Small intestine (tissue), 7 donors: Measurements from ENCODE around the gene ACOT7. TPM values are rescaled to one million over a fixed set of nuclear protein-coding genes. Genes with fewer than 3 reads are reported as not detected.

Experiments
- DNase-seq, 2 donors: peaks; one replicate each; pipeline versions ENCODE4 v3.0.0 to v3.0.0-alpha.2; 2013
- FAIRE-seq: peaks from 2 replicates; lab custom pipeline; 2012; peaks lifted over from hg19 to GRCh38; lab: Jason Lieb, UNC
- H3K27ac ChIP-seq, 3 donors: one replicate each; pipeline ENCODE4 v1.5.1; 2013; ENCODE audit warnings: low read length in 2 of 3, mild to moderate bottlenecking in 2 of 3, control low read depth in 1 of 3, inconsistent platforms in 1 of 3, low read depth in 1 of 3, moderate library complexity in 1 of 3
- H3K27me3 ChIP-seq, 3 donors: one replicate each; pipeline ENCODE4 v1.6.1; 2013; ENCODE audit warnings: low read length in 3 of 3, inconsistent platforms in 1 of 3; ENCODE audit not compliant: control insufficient read depth in 3 of 3, insufficient read depth in 3 of 3
- H3K36me3 ChIP-seq, 3 donors: one replicate each; pipeline ENCODE4 v1.6.1; 2013; ENCODE audit warnings: low read length in 3 of 3, inconsistent platforms in 1 of 3, low read depth in 1 of 3, mild to moderate bottlenecking in 1 of 3, moderate library complexity in 1 of 3; ENCODE audit not compliant: control insufficient read depth in 3 of 3, insufficient read depth in 2 of 3
- H3K4me1 ChIP-seq, 3 donors: one replicate each; pipeline ENCODE4 v1.6.1; 2013; ENCODE audit warnings: low read length in 2 of 3, inconsistent platforms in 1 of 3, low read depth in 1 of 3, mild to moderate bottlenecking in 1 of 3, moderate library complexity in 1 of 3; ENCODE audit not compliant: control insufficient read depth in 3 of 3, insufficient read depth in 2 of 3
- H3K4me3 ChIP-seq, 3 donors: one replicate each; pipeline ENCODE4 v1.5.1; 2013; ENCODE audit warnings: low read length in 3 of 3, control low read depth in 1 of 3, inconsistent platforms in 1 of 3, low read depth in 1 of 3, mild to moderate bottlenecking in 1 of 3, moderate library complexity in 1 of 3
- H3K9me3 ChIP-seq, 2 donors: one replicate each; pipeline ENCODE4 v1.6.1; 2013; ENCODE audit warnings: low read depth in 1 of 2, low read length in 1 of 2; ENCODE audit not compliant: control insufficient read depth in 2 of 2, insufficient read depth in 1 of 2
- WGBS, 3 donors: extraction: QIAGEN DNeasy Blood & Tissue Kit; methylation state at CpG; one replicate each; pipeline ENCODE4 v1.1.7; 2013; 5-methylcytosine and 5-hydroxymethylcytosine counted together
- polyA plus RNA-seq, 4 donors: library from polyadenylated mRNA; stranded (reverse) in 3 of 4; unstranded in 1 of 4; fragments of 200-250 nt in 3 of 4; fragments of 120-200 nt in 1 of 4; gene quantifications; one replicate each; pipeline versions ENCODE4 v1.2.1 to v1.2.3, GENCODE V29; 2013
- donor health status: healthy with polysubstance abuse.
- donor health status: control.
- donor health status: control.
- donor health status: Bipolar disorder and iron deficiency.
- donor health status: healthy.

The ACOT7 gene
- polyA plus RNA-seq, 4 donors: 20.3 to 93.8 (median 73.7) TPM

DNA sequence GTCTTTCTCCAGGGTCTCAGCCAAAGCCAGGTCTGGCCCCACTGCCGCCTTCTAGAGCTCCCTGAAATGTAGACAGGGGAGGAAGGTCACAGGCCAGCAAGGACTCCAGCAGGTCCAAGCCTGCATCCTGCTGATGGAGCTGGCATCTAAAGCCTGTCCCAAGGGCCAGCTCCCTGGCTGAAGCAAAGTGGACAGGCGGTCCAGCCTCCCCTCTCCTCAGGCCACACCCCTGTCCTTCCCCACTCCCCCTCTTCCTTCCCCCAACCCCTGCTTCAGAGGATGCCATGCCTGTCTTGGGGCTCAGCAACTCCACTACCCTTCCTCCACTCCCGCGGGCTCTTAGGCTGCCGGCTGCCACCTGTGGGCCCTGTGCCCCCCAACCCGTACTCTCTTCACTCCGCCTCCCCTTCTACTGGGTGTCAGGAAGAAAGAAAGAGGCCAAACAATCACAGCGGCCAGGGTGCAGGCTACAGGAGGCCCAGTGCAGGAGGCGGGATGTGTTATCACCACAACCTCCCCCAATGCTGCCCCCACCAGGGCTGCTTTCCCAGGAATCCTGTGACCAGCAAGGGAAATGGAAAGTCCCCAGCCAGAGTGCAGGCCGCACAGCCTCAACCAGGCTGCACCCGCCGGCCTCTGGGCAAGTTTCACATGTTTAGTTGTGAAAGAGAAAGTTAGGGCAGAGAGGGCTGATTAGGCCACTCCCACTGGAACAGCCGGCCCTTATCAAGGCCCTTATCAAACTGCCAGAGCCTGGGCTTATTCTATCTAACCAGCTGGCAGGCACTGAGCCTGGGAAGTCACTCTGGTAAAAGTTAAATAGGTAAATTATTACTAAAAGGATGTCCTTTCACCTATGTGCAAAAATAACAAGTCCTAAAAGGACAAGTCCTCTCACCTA, 34.1 kb downstream of the ACOT7 start:
- WGBS, 3 donors: 4 to 12% (median 4%) methylated on average over 11 to 13 of the region's 13 CpGs
- Histone ChIP-seq H3K4me3 (peak overlapping the region in 1 of 3 donors; percentile 52), H3K9me3 (peaks cover 0 to 11% of the 10 kb centered on the region in 2 donors), H3K36me3 (peaks cover 0 to 4% (median 0%) of the 10 kb centered on the region in 3 donors), H3K27ac (peak overlapping the region; percentile 80 to 96 (median 95)), H3K4me1 (peaks cover 12 to 57% (median 17%) of the 10 kb centered on the region in 3 donors), H3K27me3 (no peaks in the 10 kb centered on the region)
- FAIRE-seq (no peak), DNase-seq (peak; percentile 93 to 96)

- H3K36me3 ChIP-seq: peaks cover 0 to 4% (median 0%) of the 10 kb centered on the region in 3 donors
- FAIRE-seq (no peak), DNase-seq (peak; percentile 54 to 64)
- peak overlapping the region; percentile 80 to 96 (median 95) for H3K27ac ChIP-seq
- peaks cover 12 to 63% (median 21%) of the 10 kb centered on the region in 3 donors for H3K4me1 ChIP-seq
- 7 to 15% (median 12%) methylated on average over 10 of the region's 10 CpGs for WGBS, 3 donors
- peaks cover 0 to 8% of the 10 kb centered on the region in 2 donors for H3K9me3 ChIP-seq
- peak overlapping the region in 1 of 3 donors; percentile 46 for H3K4me3 ChIP-seq
- H3K27me3 ChIP-seq: no peaks in the 10 kb centered on the region
Measured at GRCh38 chr1:6358757-6359201, 34.8 kb downstream of the ACOT7 start.

- Histone ChIP-seq H3K4me3 (peak overlapping the region in 1 of 3 donors; percentile 3), H3K36me3 (peaks cover 0 to 4% (median 0%) of the 10 kb centered on the region in 3 donors), H3K9me3 (peaks cover 0 to 2% of the 10 kb centered on the region in 2 donors), H3K27ac (peak overlapping the region; percentile 80 to 96 (median 95)), H3K27me3 (no peaks in the 10 kb centered on the region), H3K4me1 (peaks cover 12 to 69% (median 24%) of the 10 kb centered on the region in 3 donors)
- WGBS, 3 donors: 27 to 44% (median 36%) methylated on average over 9 to 10 of the region's 10 CpGs
- FAIRE-seq (no peak), DNase-seq (no peak)
Measured at GRCh38 chr1:6358144-6358624, 35.4 kb downstream of the ACOT7 start.

DNA sequence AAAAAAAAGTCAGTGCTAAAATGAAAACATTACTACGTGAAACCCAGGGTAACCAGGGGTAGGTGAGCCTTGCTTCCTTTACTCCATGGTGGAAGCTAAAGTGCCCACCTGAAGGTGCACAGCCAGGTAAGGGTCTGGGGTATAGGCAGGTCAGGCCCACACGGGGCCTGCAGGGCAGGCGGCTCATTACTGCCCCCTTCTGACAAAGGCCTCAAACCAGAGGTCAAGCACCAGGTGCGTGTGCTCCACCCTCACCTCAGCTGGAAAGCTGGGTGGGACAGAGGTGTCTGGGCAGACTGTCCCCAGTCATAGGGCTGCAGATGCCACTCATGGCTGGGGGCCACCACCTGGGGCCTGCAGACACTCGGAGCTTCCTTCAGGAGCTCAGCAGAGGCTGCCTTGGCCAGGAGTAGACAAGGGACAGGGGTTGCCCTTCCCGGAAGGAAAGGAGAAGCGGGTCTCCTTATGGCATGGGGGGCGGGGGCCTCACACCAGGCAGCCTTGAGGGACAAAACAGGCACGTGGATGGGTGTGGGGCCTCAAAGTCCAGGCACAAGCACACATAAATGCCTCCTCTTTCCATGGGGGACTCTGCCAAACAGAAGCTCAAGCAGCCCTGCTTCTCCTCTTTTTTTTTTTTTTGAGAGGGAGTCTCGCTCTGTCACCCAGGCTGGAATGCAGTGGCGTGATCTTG, 36.2 kb downstream of the ACOT7 start:
- DNase-seq: peak; percentile 62 to 68
- H3K27me3 ChIP-seq: no peaks in the 10 kb centered on the region
- H3K36me3 ChIP-seq: peaks cover 0 to 4% (median 0%) of the 10 kb centered on the region in 3 donors
- H3K4me3 ChIP-seq: no peak overlapping the region
- 19 to 62% (median 45%) methylated on average over 10 to 11 of the region's 11 CpGs for WGBS, 3 donors
- peak overlapping the region in 2 of 3 donors; percentile 66 to 70 for H3K27ac ChIP-seq
- FAIRE-seq: no peak
- H3K4me1 ChIP-seq: peaks cover 12 to 68% (median 24%) of the 10 kb centered on the region in 3 donors
- H3K9me3 ChIP-seq: no peaks in the 10 kb centered on the region

- no peaks in the 10 kb centered on the region for H3K9me3 ChIP-seq
- H3K27me3 ChIP-seq: no peaks in the 10 kb centered on the region
- no peak overlapping the region for H3K4me3 ChIP-seq
- WGBS, 3 donors: 88 to 93% (median 92%) methylated on average over 11 of the region's 11 CpGs
- H3K36me3 ChIP-seq: peaks cover 0 to 7% (median 0%) of the 10 kb centered on the region in 3 donors
- H3K27ac ChIP-seq: no peak overlapping the region
- FAIRE-seq (no peak), DNase-seq (no peak)
- peaks cover 7 to 51% (median 24%) of the 10 kb centered on the region in 3 donors for H3K4me1 ChIP-seq
Measured at GRCh38 chr1:6355621-6356020, 37.9 kb downstream of the ACOT7 start.

DNA sequence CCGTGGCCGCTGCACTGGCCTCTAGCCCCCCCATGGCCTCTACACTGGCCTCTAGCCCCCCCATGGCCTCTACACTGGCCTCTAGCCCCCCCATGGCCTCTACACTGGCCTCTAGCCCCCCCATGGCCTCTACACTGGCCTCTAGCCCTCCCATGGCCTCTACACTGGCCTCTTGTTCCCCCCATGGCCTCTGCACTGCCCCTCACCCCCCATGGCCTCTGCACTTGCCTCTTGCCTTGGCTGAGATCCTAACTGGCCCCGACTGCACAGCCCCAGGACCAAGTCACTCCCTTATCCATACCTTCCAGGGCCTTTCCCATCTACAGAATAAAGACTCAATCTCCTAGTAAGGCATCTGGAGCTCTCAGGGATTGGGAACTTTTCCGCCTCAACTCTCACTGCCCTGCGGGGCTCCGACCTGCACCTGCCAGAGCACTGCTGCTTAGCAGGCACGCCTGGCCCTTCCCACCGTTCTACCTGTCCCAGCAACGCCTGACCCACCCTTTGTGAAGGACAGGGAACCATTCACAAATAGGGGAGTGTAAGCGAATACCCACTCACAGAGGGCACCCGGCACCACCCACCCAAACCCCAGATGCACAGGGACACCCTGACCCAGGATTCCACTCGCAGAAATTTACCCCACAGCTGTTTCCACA, 38.8 kb downstream of the ACOT7 start:
- FAIRE-seq (no peak), DNase-seq (no peak)
- 46 to 78% (median 63%) methylated on average over 12 of the region's 12 CpGs for WGBS, 3 donors
- peak overlapping the region in 2 of 3 donors; percentile 83 to 85 for H3K27ac ChIP-seq
- no peaks in the 10 kb centered on the region for H3K27me3 ChIP-seq
- H3K36me3 ChIP-seq: peaks cover 0 to 7% (median 0%) of the 10 kb centered on the region in 3 donors
- peaks cover 4 to 43% (median 21%) of the 10 kb centered on the region in 3 donors for H3K4me1 ChIP-seq
- H3K4me3 ChIP-seq: no peak overlapping the region
- no peaks in the 10 kb centered on the region for H3K9me3 ChIP-seq

GRCh38 chr1:6353955-6354658, 39.5 kb downstream of the ACOT7 start:
- no peaks in the 10 kb centered on the region for H3K9me3 ChIP-seq
- no peaks in the 10 kb centered on the region for H3K27me3 ChIP-seq
- peaks cover 4 to 37% (median 19%) of the 10 kb centered on the region in 3 donors for H3K4me1 ChIP-seq
- H3K4me3 ChIP-seq: no peak overlapping the region
- peaks cover under 1 to 14% (median 5%) of the 10 kb centered on the region in 3 donors for H3K36me3 ChIP-seq
- DNase-seq (peak; percentile 41 to 93), FAIRE-seq (no peak)
- WGBS, 3 donors: 16 to 43% (median 33%) methylated on average over 14 of the region's 14 CpGs
- H3K27ac ChIP-seq: peak overlapping the region in 2 of 3 donors; percentile 83 to 85
